Gastrocnemius medialis (tissue), 4 donors: ENCODE measurements around the gene CCDC27.

Experiments used
- CTCF ChIP-seq, 5 experiments: fragments of 450-650 bp in 3 of 5; fragments of 200-600 bp in 2 of 5; sonication (generic) in 2 of 5; IDR thresholded peaks in 4 of 5; conservative IDR thresholded peaks in 1 of 5; 1 replicate in 4 of 5; 2 replicates in 1 of 5; pipeline ENCODE4 v1.5.1; 2016 to 2019; ENCODE audit warnings: antibody characterized with exemption in 5 of 5, mild to moderate bottlenecking in 3 of 5, moderate library complexity in 3 of 5
- POLR2A ChIP-seq, 2 donors: fragments of 450-650 bp; IDR thresholded peaks; one replicate each; pipeline ENCODE4 v1.6.1; 2017; ENCODE audit warnings: antibody characterized with exemption in 2 of 2, mild to moderate bottlenecking in 2 of 2, moderate library complexity in 2 of 2

GRCh38 chr1:3817138-3817740 is 65.0 kb downstream of the CCDC27 start:
- no peak for TF ChIP-seq POLR2A (IDR thresholded peaks at IDR 0.05)
- no peak for TF ChIP-seq CTCF (IDR thresholded peaks at IDR 0.05 in 4 of 5, conservative IDR thresholded peaks at IDR 0.05 in 1 of 5)
